K562 (cell line): ENCODE results near the gene SCUBE1. TPM values are rescaled to one million over a fixed set of nuclear protein-coding genes. Genes with fewer than 3 reads are reported as not detected.

Source experiments
- ATAC-seq: fragments of 200-7000 bp; cut with Tn5 transposase; 3 replicates; pipeline ENCODE4 v1.9.1; 2020; ENCODE audit warnings: moderate library complexity
- BruUV-seq: library from RNA; stranded (reverse); fragments of 400-500 nt; replicated peaks from 2 replicates; lab custom pipeline; 2021; lab: Mats Ljungman, UMichigan
- CTCF ChIA-PET: fragments of 300-600 bp; formaldehyde crosslinking; extraction: SDS; loops from one replicate; lab custom pipeline; 2021; ENCODE audit warnings: low intra/inter-chr PET ratio; lab: Yijun Ruan, JAX
- POLR2A ChIA-PET: fragments of 300-600, 350-650 bp; sonication (Branson Sonifier 250); formaldehyde crosslinking; extraction: SDS; loops from one replicate; lab custom pipeline; 2021; ENCODE audit warnings: antibody characterized with exemption, inconsistent platforms; lab: Yijun Ruan, JAX
- DNase-seq, 4 experiments: peaks; one replicate each; pipeline versions ENCODE4 v3.0.0 to v3.0.0-alpha.2; 2011 to 2018; ENCODE audit warnings: low spot score in 3 of 4, mixed read lengths in 3 of 4; ENCODE audit errors: extremely low read depth in 1 of 4
- FAIRE-seq: peaks from 2 replicates; lab custom pipeline; 2011; peaks lifted over from hg19 to GRCh38; lab: Jason Lieb, UNC
- H2AFZ ChIP-seq: 2 replicates; pipeline ENCODE4 v1.6.0; 2011; ENCODE audit warnings: low read depth, low read length, control low read depth, inconsistent platforms
- H3K27ac ChIP-seq: fragments of 200-600 bp; 3 replicates; pipeline ENCODE4 v1.8.0; 2011; ENCODE audit warnings: low read depth, mild to moderate bottlenecking, control low read depth, inconsistent platforms, low read length, moderate library complexity, mixed read lengths; ENCODE audit errors: extremely low read depth
- H3K27me3 ChIP-seq, 2 experiments: fragments of 300-600 bp in 1 of 2; 2 replicates in 1 of 2; 3 replicates in 1 of 2; pipeline versions ENCODE4 v1.6.0 to v1.8.0; 2011; ENCODE audit warnings: inconsistent platforms in 2 of 2, low read length in 2 of 2, mild to moderate bottlenecking in 1 of 2, mixed read lengths in 1 of 2, moderate library complexity in 1 of 2; ENCODE audit not compliant: control insufficient read depth in 2 of 2, insufficient read depth in 2 of 2
- H3K36me3 ChIP-seq: fragments of 300-600 bp; 3 replicates; pipeline ENCODE4 v1.8.0; 2011; ENCODE audit warnings: mild to moderate bottlenecking, low read length, inconsistent platforms; ENCODE audit not compliant: control insufficient read depth, insufficient read depth
- H3K4me1 ChIP-seq, 2 experiments: fragments of 200-600 bp in 1 of 2; replicated peaks in 1 of 2; 2 replicates in 1 of 2; 3 replicates in 1 of 2; pipeline versions ENCODE4 v1.5.1 to v1.8.0; 2011; ENCODE audit warnings: inconsistent platforms in 2 of 2, low read length in 2 of 2, mild to moderate bottlenecking in 1 of 2, mixed read lengths in 1 of 2, moderate library complexity in 1 of 2; ENCODE audit not compliant: control insufficient read depth in 2 of 2, insufficient read depth in 2 of 2
- H3K4me2 ChIP-seq: 2 replicates; pipeline ENCODE4 v1.6.1; 2011; ENCODE audit warnings: low read length, control low read depth, inconsistent platforms, mixed read lengths; ENCODE audit not compliant: insufficient read depth
- H3K4me3 ChIP-seq: fragments of 200-600 bp; sonication (generic), shearing (Covaris generic); 2 replicates; pipeline ENCODE4 v1.5.1; 2016; ENCODE audit warnings: control low read depth, inconsistent platforms
- H3K79me2 ChIP-seq: fragments of 200-600 bp; 3 replicates; pipeline ENCODE4 v1.8.0; 2011; ENCODE audit warnings: low read length, inconsistent platforms; ENCODE audit not compliant: control insufficient read depth, insufficient read depth
- H3K9ac ChIP-seq, 2 experiments: 2 replicates each; pipeline versions ENCODE4 v1.6.0 to v1.6.1; 2011; ENCODE audit warnings: low read depth in 2 of 2, low read length in 2 of 2, control low read depth in 1 of 2, inconsistent platforms in 1 of 2, mild to moderate bottlenecking in 1 of 2, mixed read lengths in 1 of 2; ENCODE audit not compliant: insufficient read depth in 1 of 2
- H3K9me1 ChIP-seq: one replicate; pipeline ENCODE4 v1.6.0; 2011; ENCODE audit warnings: inconsistent platforms, mild to moderate bottlenecking, low read length, moderate library complexity; ENCODE audit not compliant: control insufficient read depth, insufficient read depth
- H3K9me3 ChIP-seq: replicated peaks from 2 replicates; pipeline ENCODE4 v1.5.1; 2011; ENCODE audit warnings: low read depth, low read length, inconsistent platforms; ENCODE audit not compliant: control insufficient read depth, insufficient read depth
- H4K20me1 ChIP-seq: replicated peaks from 2 replicates; pipeline ENCODE4 v1.6.1; 2011; ENCODE audit warnings: low read length, inconsistent platforms, mixed read lengths; ENCODE audit not compliant: control insufficient read depth, insufficient read depth
- ATF7 ChIP-seq: fragments of 450-650 bp; IDR thresholded peaks from 2 replicates; pipeline ENCODE4 v1.7.1; 2014; ENCODE audit warnings: mild to moderate bottlenecking, moderate library complexity
- EHMT2 ChIP-seq: fragments of 450-650 bp; IDR thresholded peaks from 2 replicates; pipeline ENCODE4 v1.6.1; 2018; ENCODE audit warnings: antibody characterized with exemption
- HDAC2 ChIP-seq: fragments of 450-650 bp; IDR thresholded peaks from 2 replicates; pipeline ENCODE4 v1.6.1; 2016; ENCODE audit warnings: mild to moderate bottlenecking
- HMBOX1 ChIP-seq: sonication (generic); IDR thresholded peaks from 2 replicates; pipeline ENCODE4 v1.6.1; 2016
- POLR2G ChIP-seq: fragments of 200-400 bp; formaldehyde crosslinking; IDR thresholded peaks from 2 replicates; pipeline ENCODE4 v1.6.1; 2017; ENCODE audit warnings: low read depth, mild to moderate bottlenecking, antibody characterized with exemption, low read length, moderate library complexity
- SUPT5H ChIP-seq: fragments of 450-650 bp; IDR thresholded peaks from 2 replicates; pipeline ENCODE4 v1.6.1; 2016
- TAF1 ChIP-seq: IDR thresholded peaks from 2 replicates; pipeline ENCODE4 v1.6.1; 2011; ENCODE audit warnings: mild to moderate bottlenecking, low read length, moderate library complexity; ENCODE audit not compliant: insufficient read depth, control insufficient read depth, severe bottlenecking; ENCODE audit errors: extremely low read depth
- ZBTB17 ChIP-seq: fragments of 450-650 bp; formaldehyde crosslinking; IDR thresholded peaks from 2 replicates; pipeline ENCODE4 v1.4.0; 2020; ENCODE audit warnings: mild to moderate bottlenecking
- ZC3H4 ChIP-seq: sonication (generic); formaldehyde crosslinking; IDR thresholded peaks from 2 replicates; pipeline ENCODE4 v1.9.0; 2021; ENCODE audit warnings: missing genetic modification reagents, borderline replicate concordance
- WGBS: fragments of 100-300 bp; shearing (Covaris generic); methylation state at CpG from one replicate; pipeline ENCODE4 v1.1.6; 2016; ENCODE audit warnings: low coverage, mixed read lengths; ENCODE audit not compliant: insufficient coverage; ENCODE audit errors: missing lambda C conversion rate; 5-methylcytosine and 5-hydroxymethylcytosine counted together
- in situ Hi-C: fragments of 300-500 bp; cut with MboI; formaldehyde crosslinking; loops from 4 replicates; pipeline ENCODE4 v1.15.0; 2018; ENCODE audit warnings: inconsistent platforms, mixed read lengths
- intact Hi-C: fragments of 100-400 bp; cut with micrococcal nuclease; formaldehyde crosslinking; loops from 2 replicates; pipeline ENCODE4 v1.14.2; 2022
- polyA plus RNA-seq, 8 experiments: library from polyadenylated mRNA; depleted of rRNA in 4 of 8; stranded (reverse) in 5 of 8; unstranded in 3 of 8; fragments of >200 nt; fragmentation: Nextera tagmentation in 2 of 8; fragmentation: Illumina TruSeq in 1 of 8; extraction: Ambion mirVana in 2 of 8; extraction: Trizol in 1 of 8; gene quantifications; 2 replicates each; pipeline versions ENCODE4 v1.2.1 to v1.2.3, GENCODE V29; 2011 to 2014; ENCODE audit warnings: inconsistent platforms in 1 of 8, missing spikeins in 1 of 8
- total RNA-seq, 7 experiments: library from RNA; depleted of rRNA in 6 of 7; stranded (reverse); fragments of >200 nt in 6 of 7; fragmentation: Illumina TruSeq in 2 of 7; extraction: Trizol in 2 of 7; gene quantifications; 2 replicates each; pipeline versions ENCODE4 v1.2.1 to v1.2.3, GENCODE V29; 2011 to 2021; ENCODE audit warnings: low replicate concordance in 1 of 7

Gene SCUBE1
- total and polyA plus RNA-seq, 9 of the 15 experiments (the other 6 are each of a cell fraction or from before 2014, with no cell fraction given): 0.03 to 0.47 (median 0.29) TPM; not detected in 6

- H3K9me3 ChIP-seq: no peaks in the 10 kb centered on the region
- H3K4me1 ChIP-seq: peaks cover 3 to 66% of the 10 kb centered on the region in 2 experiments
- no peak overlapping the region for H3K27ac ChIP-seq
- no TSS peak for BruUV-seq
- no peaks in the 10 kb centered on the region for H3K79me2 ChIP-seq
- intact Hi-C loops: no loop called here
- H3K4me3 ChIP-seq: no peak overlapping the region
- no peak for TF ChIP-seq ZBTB17 (CRISPR knock-in tag)
- TF ChIP-seq EHMT2: no peak
- no peak for TF ChIP-seq ZC3H4 (CRISPR knock-in tag)
- TF ChIP-seq TAF1: no peak
- TF ChIP-seq SUPT5H: 0 out of 2 replicates have a peak, but pooled peaks have one; percentile 36
- TF ChIP-seq HDAC2: no peak
- peak; percentile 63 for TF ChIP-seq POLR2G
- TF ChIP-seq ATF7: no peak
- no peak for TF ChIP-seq HMBOX1
- H3K4me2 ChIP-seq: no peak overlapping the region
- no peak overlapping the region for H2AFZ ChIP-seq
- ChIA-PET POLR2A (interaction anchor here (0.5 to 1.1 kb wide), 4 partner anchors 9 to 553 kb away, joined by 3 to 5 read pairs (median 4); no protein-coding TSS in a partner anchor), CTCF (no interaction called here)
- FAIRE-seq (no peak), DNase-seq (no peak), ATAC-seq (no peak)
- 93% methylated on average over 15 of the region's 25 CpGs for WGBS
- in situ Hi-C loops: no loop called here
- H3K9ac ChIP-seq: peak overlapping the region in 1 of 2 experiments; percentile 65; a peak in 2 of 4 replicates
- no peaks in the 10 kb centered on the region for H3K27me3 ChIP-seq
- no peaks in the 10 kb centered on the region for H3K9me1 ChIP-seq
- H4K20me1 ChIP-seq: no peaks in the 10 kb centered on the region
- H3K36me3 ChIP-seq: peaks cover 66% of the 10 kb centered on the region; the same call in 2 of the 3 replicates
Observed at GRCh38 chr22:43168471-43169309, 174.5 kb downstream of the SCUBE1 start.
